NB4 (cell line): ENCODE data around the gene PEG3.

Source experiments
- CTCF ChIP-seq: IDR thresholded peaks from one replicate; pipeline ENCODE4 v1.5.1; 2012; ENCODE audit warnings: low read depth, low read length
- POLR2A ChIP-seq: IDR thresholded peaks from 2 replicates; pipeline ENCODE4 v1.6.1; 2011; ENCODE audit warnings: mild to moderate bottlenecking; ENCODE audit not compliant: insufficient read length; ENCODE audit errors: extremely low read depth
- TF ChIP-seq, protein P1 (sequence below): IDR thresholded peaks from 2 replicates; pipeline ENCODE4 v1.6.1; 2011; ENCODE audit warnings: low read depth, low read length

DNA sequence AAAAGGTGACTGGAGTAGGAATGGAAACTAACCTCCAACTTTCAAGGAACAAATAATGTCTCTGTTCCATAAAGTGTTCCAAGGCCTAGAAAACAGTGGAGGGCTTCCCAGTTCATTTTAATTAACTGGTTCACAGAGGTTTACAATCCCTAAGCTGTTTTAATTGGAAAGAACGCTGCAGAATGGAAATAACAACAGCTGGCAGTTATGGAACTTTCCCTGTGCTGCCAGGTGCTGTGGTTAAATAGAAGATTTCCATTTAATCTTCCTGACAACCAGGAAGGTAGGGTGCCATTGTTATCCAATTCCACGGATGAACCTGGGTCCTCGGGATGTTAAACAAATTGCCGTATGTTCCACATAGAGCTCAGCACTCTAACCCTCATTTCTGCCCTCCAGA lies 22.2 kb upstream of the PEG3 start:
- TF ChIP-seq CTCF (no peak), POLR2A (no peak)
- TF ChIP-seq, protein P1, sequence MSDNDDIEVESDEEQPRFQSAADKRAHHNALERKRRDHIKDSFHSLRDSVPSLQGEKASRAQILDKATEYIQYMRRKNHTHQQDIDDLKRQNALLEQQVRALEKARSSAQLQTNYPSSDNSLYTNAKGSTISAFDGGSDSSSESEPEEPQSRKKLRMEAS, result no peak
